Heart right ventricle (tissue), 16 donors: ENCODE data around the gene HCFC1. TPM values are rescaled to one million over a fixed set of nuclear protein-coding genes. Genes with fewer than 3 reads are reported as not detected.

ENCODE experiments used
- ATAC-seq, 8 donors: fragments of 200-7000 bp; cut with Tn5 transposase; one replicate each; pipeline ENCODE4 v1.9.1; 2020; ENCODE audit warnings: mild to moderate bottlenecking in 8 of 8, moderate library complexity in 8 of 8, moderate number of reproducible peaks in 1 of 8
- DNase-seq, 2 donors: peaks; one replicate each; pipeline ENCODE4 v3.0.0-alpha.2; 2020
- H3K27ac ChIP-seq, 10 donors: fragments of 200-600 bp; sonication (generic) in 2 of 10; one replicate each; pipeline versions ENCODE4 v1.5.0 to v1.8.0; 2020 to 2022; ENCODE audit warnings: mild to moderate bottlenecking in 3 of 10
- H3K27me3 ChIP-seq, 7 donors: fragments of 200-600 bp; one replicate each; pipeline ENCODE4 v1.8.0; 2021 to 2022; ENCODE audit warnings: mild to moderate bottlenecking in 2 of 7
- H3K36me3 ChIP-seq, 9 donors: fragments of 200-600 bp; sonication (generic) in 1 of 9; one replicate each; pipeline versions ENCODE4 v1.5.0 to v1.8.0; 2020 to 2022; ENCODE audit warnings: mild to moderate bottlenecking in 2 of 9
- H3K4me1 ChIP-seq, 9 donors: fragments of 200-600 bp; sonication (generic) in 1 of 9; one replicate each; pipeline versions ENCODE4 v1.5.0 to v1.8.0; 2020 to 2022; ENCODE audit warnings: mild to moderate bottlenecking in 4 of 9
- H3K4me3 ChIP-seq, 10 donors: fragments of 200-600 bp; sonication (generic) in 2 of 10; one replicate each; pipeline versions ENCODE4 v1.5.0 to v1.8.0; 2020 to 2022; ENCODE audit warnings: mild to moderate bottlenecking in 7 of 10, moderate library complexity in 2 of 10
- H3K9me3 ChIP-seq, 11 donors: fragments of 200-600 bp in 10 of 11; sonication (generic) in 2 of 11; one replicate each; pipeline versions ENCODE4 v1.5.0 to v1.8.0; 2013 to 2022; ENCODE audit warnings: mild to moderate bottlenecking in 2 of 11, control low read depth in 1 of 11, moderate library complexity in 1 of 11
- CTCF ChIP-seq, 9 donors: fragments of 200-600 bp; sonication (generic) in 2 of 9; IDR thresholded peaks; one replicate each; pipeline versions ENCODE4 v1.5.0 to v1.8.0; 2021 to 2022; ENCODE audit warnings: antibody characterized with exemption in 9 of 9, mild to moderate bottlenecking in 5 of 9, moderate library complexity in 1 of 9
- WGBS, 2 donors: extraction: QIAGEN DNeasy Blood & Tissue Kit; methylation state at CpG; one replicate each; pipeline ENCODE4 v1.1.7; 2013; ENCODE audit warnings: inconsistent platforms in 1 of 2; 5-methylcytosine and 5-hydroxymethylcytosine counted together
- intact Hi-C, 10 donors: fragments of 100-400 bp; cut with DNase I; formaldehyde crosslinking; loops; one replicate each; pipeline versions ENCODE4 v1.11.1 to v1.14.2; 2022
- polyA plus RNA-seq, 2 donors: library from polyadenylated mRNA; stranded (reverse); fragments of 200-250 nt; gene quantifications; one replicate each; pipeline ENCODE4 v1.2.3, GENCODE V29; 2013
- total RNA-seq, 10 donors: library from RNA; stranded (reverse); fragmentation: NEBNext Ultra II Directional in 3 of 10; extraction: Animal tissue kit (Norgen Biotek cat#: 25700) in 3 of 10; gene quantifications; one replicate each; pipeline versions ENCODE4 v1.2.1 to v1.2.4, GENCODE V29; 2021 to 2023
- donor health status: Arrhythmogenic right ventricular cardiomyopathy.
- donor health status: ischemic (EF 13 %, LVEDD 7.1; RV severe dilation, severe dysfunction).
- donor health status: healthy with polysubstance abuse.
- donor health status: DM: no; HTN: yes; CAD: no.
- donor health status: DM: no; HTN: no; CAD: no.
- donor health status: ischemic (EF 25% LVEDD 6.9; RV normal size, moderate dysfunction).
- donor health status: ischemic (EF 25% LVEDD 5.7; RV mildly dilated, moderate dysfunction).
- donor health status: healthy.
- donor health status: DM: yes; HTN: yes; CAD: no.
- donor health status: Ischemic cardiomyopathy.
- donor health status: ischemic (EF 35%, LVEDD 5.7; RV mildly dilated, moderate dysfunction).
- donor health status: nonischemic (EF 11% LVEDD 7.7; RV severe dilation, severe dysfunction).
- donor health status: DM: yes; HTN: yes; CAD: no.
- donor health status: PGD.
- donor health status: ischemic (EF 29% LVEDD 5.4; RV normal size, mild dysfunction).
- donor health status: nonischemic (EF 23%, LVEDD 6.1; RV moderate dilation, normal function).

The HCFC1 gene
- total and polyA plus RNA-seq, 12 donors = 12.3 to 41.6 (median 31.2) TPM

- DNase-seq = no peak
These were observed 53.7 kb downstream of the HCFC1 start for GRCh38 chrX:153917869-153918268.

GRCh38 chrX:153913701-153914100 is 57.9 kb downstream of the HCFC1 start:
- no peaks in the 10 kb centered on the region for H3K9me3 ChIP-seq
- intact Hi-C loops = no loop called here
- H3K4me3 ChIP-seq = no peak overlapping the region
- peaks cover 0 to 76% (median 0%) of the 10 kb centered on the region in 7 donors for H3K27me3 ChIP-seq
- H3K27ac ChIP-seq = no peak overlapping the region
- TF ChIP-seq CTCF (IDR thresholded peaks at IDR 0.05) = no peak
- DNase-seq (no peak), ATAC-seq (no peak)
- H3K36me3 ChIP-seq = peaks cover 0 to 81% (median 0%) of the 10 kb centered on the region in 9 donors
- 93 to 95% methylated on average over 13 to 17 of the region's 17 CpGs for WGBS, 2 donors
- H3K4me1 ChIP-seq = no peaks in the 10 kb centered on the region

More at GRCh38 chrX:153917869-153918268, 53.7 kb downstream of the HCFC1 start:
- Histone ChIP-seq H3K9me3 (no peaks in the 10 kb centered on the region), H3K27ac (no peak overlapping the region), H3K4me1 (peaks cover 0 to 22% (median 9%) of the 10 kb centered on the region in 9 donors), H3K36me3 (peaks cover 0 to 57% (median 0%) of the 10 kb centered on the region in 9 donors), H3K4me3 (no peak overlapping the region), H3K27me3 (peaks cover 0 to 88% (median 0%) of the 10 kb centered on the region in 7 donors)
- no peak for ATAC-seq
- WGBS, 2 donors = 87 to 90% methylated on average over 6 of the region's 6 CpGs
- intact Hi-C loops = no loop called here
- TF ChIP-seq CTCF (IDR thresholded peaks at IDR 0.05) = no peak

- TF ChIP-seq CTCF (IDR thresholded peaks at IDR 0.05) = no peak
- Histone ChIP-seq H3K36me3 (peaks cover 0 to 79% (median 0%) of the 10 kb centered on the region in 9 donors), H3K4me1 (no peaks in the 10 kb centered on the region), H3K9me3 (no peaks in the 10 kb centered on the region), H3K4me3 (no peak overlapping the region), H3K27me3 (peaks cover 0 to 72% (median 0%) of the 10 kb centered on the region in 7 donors), H3K27ac (no peak overlapping the region)
- WGBS, 2 donors = 79 to 81% methylated on average over 9 to 16 of the region's 17 CpGs
- DNase-seq (no peak), ATAC-seq (no peak)
- intact Hi-C loops = no loop called here
These were observed 58.4 kb downstream of the HCFC1 start for GRCh38 chrX:153913211-153913610.

- DNase-seq = no peak
- Histone ChIP-seq H3K27me3 (peaks cover 0 to 68% (median 0%) of the 10 kb centered on the region in 7 donors), H3K9me3 (no peaks in the 10 kb centered on the region), H3K4me1 (no peaks in the 10 kb centered on the region), H3K4me3 (no peak overlapping the region), H3K27ac (no peak overlapping the region), H3K36me3 (peaks cover 0 to 75% (median 0%) of the 10 kb centered on the region in 9 donors)
- intact Hi-C loops = no loop called here
- 91 to 95% methylated on average over 6 of the region's 6 CpGs for WGBS, 2 donors
- TF ChIP-seq CTCF (IDR thresholded peaks at IDR 0.05) = no peak
- no peak for ATAC-seq
These were observed 59.8 kb downstream of the HCFC1 start for GRCh38 chrX:153911798-153912197.
